HUES48 (cell line): ENCODE results near the gene METTL27.

ENCODE experiments used
- H3K27ac ChIP-seq: one replicate; pipeline ENCODE4 v1.7.0; 2013; ENCODE audit warnings: low read depth, low read length, inconsistent platforms
- H3K27me3 ChIP-seq: 2 replicates; pipeline ENCODE4 v1.6.1; 2013; ENCODE audit warnings: mild to moderate bottlenecking, low read length; ENCODE audit not compliant: control insufficient read depth, insufficient read depth
- H3K36me3 ChIP-seq: 2 replicates; pipeline ENCODE4 v1.6.1; 2013; ENCODE audit warnings: low read length; ENCODE audit not compliant: control insufficient read depth, insufficient read depth
- H3K4me1 ChIP-seq: 2 replicates; pipeline ENCODE4 v1.6.1; 2013; ENCODE audit warnings: mild to moderate bottlenecking, low read length; ENCODE audit not compliant: control insufficient read depth, insufficient read depth
- H3K4me3 ChIP-seq: 2 replicates; pipeline ENCODE4 v1.5.1; 2013; ENCODE audit warnings: mild to moderate bottlenecking, low read depth, low read length
- H3K9ac ChIP-seq: 2 replicates; pipeline ENCODE4 v1.6.1; 2013; ENCODE audit warnings: mild to moderate bottlenecking, low read depth, low read length, moderate library complexity
- H3K9me3 ChIP-seq: 2 replicates; pipeline ENCODE4 v1.6.1; 2013; ENCODE audit warnings: low read length; ENCODE audit not compliant: control insufficient read depth, insufficient read depth

Gene METTL27

DNA sequence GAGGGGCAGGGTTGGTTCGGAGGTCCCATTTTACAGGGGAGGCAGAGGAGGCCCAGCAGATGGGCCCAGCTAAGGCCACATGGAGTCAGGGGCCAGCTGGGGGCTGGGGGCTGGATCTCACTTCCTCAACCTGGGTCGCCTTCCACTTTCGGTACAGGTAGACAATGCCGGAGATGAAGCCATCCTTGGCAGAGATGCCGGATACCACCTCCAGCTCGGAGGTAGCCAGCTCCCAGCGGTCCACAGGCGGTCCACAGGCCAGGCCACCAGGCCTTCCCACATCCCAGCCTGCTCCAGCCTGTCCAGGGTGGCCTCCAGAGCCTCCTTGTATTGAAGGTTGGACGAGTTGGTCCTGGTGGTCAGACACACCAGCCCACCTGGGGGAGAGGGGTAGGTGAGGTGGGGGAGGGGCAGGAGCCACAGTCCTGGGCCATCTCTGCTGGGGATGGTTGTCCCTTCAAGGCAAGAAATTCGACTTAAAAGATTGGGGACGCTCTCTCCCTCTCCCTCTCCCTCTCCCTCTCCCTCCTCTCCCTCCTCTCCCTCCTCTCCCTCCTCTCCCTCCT lies 7.6 kb downstream of the METTL27 start:
- no peak overlapping the region for H3K9ac ChIP-seq
- no peaks in the 10 kb centered on the region for H3K27me3 ChIP-seq
- no peak overlapping the region for H3K27ac ChIP-seq
- H3K36me3 ChIP-seq: no peaks in the 10 kb centered on the region
- H3K4me3 ChIP-seq: no peak overlapping the region
- peaks cover 34% of the 10 kb centered on the region for H3K4me1 ChIP-seq
- H3K9me3 ChIP-seq: no peaks in the 10 kb centered on the region

DNA sequence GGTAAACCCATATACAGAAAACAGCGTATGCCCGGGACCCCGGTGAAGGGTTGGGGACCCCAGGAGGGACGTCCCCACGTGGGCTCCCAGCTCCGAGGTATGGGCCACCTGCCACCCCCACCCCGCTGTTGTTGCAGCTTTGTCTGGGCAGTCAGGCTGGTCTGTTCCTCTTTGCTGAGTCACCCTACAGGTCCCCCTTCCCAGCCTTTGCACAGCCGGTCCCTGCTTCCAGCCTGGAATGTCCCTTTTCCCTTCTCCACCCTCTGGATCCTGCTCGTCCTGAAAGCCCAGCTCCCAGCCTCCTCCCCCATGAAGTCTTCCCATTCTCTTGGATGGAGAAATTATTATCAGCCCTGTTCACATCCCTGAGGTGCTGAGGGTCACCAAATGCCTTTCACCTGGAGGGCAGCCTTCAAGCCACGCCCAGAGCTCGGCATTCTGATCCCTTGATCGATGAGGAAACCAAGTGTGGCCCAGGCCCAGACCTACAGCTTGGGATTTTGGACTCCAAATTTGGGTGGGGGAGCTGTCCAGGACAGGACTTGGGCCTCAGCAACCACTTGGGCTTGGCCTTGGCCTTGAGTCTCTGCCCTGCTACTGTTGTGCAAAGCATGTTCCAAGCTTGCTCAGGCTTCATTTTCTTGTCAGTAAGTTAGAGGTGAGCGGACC lies 8.9 kb downstream of the METTL27 start:
- Histone ChIP-seq H3K27ac (peak overlapping the region; percentile 2), H3K4me3 (no peak overlapping the region), H3K27me3 (no peaks in the 10 kb centered on the region), H3K9me3 (no peaks in the 10 kb centered on the region), H3K9ac (no peak overlapping the region), H3K4me1 (peaks cover 41% of the 10 kb centered on the region), H3K36me3 (no peaks in the 10 kb centered on the region)

DNA sequence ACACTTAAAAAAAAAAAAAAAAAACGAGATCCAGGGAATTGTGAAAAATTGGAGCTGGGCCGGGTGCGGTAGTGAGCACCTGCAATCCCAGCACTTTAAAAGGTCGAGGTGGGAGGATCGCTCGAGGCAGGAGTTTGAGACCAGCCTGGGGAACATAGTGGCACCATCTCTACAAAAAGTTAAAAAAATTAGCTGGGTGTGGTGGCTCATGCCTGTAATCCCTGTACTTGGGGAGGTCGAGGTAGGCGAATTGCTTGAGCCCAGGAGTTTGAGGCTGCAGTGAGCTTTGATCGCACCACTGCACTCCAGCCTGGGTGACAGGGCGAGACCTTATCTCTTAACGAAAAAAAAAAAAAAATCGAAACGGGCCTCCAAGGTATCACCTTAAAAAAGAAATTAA lies 9.5 kb downstream of the METTL27 start:
- H3K27me3 ChIP-seq: no peaks in the 10 kb centered on the region
- H3K4me3 ChIP-seq: no peak overlapping the region
- H3K36me3 ChIP-seq: no peaks in the 10 kb centered on the region
- no peak overlapping the region for H3K27ac ChIP-seq
- H3K9ac ChIP-seq: no peak overlapping the region
- H3K9me3 ChIP-seq: no peaks in the 10 kb centered on the region
- H3K4me1 ChIP-seq: peaks cover 45% of the 10 kb centered on the region

DNA sequence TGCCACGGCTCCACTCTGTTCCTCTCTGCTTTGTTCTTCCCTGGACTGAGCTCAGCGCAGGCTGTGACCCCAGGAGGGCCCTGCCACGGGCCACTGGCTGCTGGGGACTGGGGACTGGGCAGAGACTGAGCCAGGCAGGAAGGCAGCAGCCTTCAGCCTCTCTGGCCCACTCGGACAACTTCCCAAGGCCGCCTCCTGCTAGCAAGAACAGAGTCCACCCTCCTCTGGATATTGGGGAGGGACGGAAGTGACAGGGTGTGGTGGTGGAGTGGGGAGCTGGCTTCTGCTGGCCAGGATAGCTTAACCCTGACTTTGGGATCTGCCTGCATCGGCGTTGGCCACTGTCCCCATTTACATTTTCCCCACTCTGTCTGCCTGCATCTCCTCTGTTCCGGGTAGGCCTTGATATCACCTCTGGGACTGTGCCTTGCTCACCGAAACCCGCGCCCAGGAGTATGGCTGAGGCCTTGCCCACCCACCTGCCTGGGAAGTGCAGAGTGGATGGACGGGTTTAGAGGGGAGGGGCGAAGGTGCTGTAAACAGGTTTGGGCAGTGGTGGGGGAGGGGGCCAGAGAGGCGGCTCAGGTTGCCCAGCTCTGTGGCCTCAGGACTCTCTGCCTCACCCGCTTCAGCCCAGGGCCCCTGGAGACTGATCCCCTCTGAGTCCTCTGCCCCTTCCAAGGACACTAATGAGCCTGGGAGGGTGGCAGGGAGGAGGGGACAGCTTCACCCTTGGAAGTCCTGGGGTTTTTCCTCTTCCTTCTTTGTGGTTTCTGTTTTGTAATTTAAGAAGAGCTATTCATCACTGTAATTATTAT lies 10.3 kb downstream of the METTL27 start:
- H3K4me1 ChIP-seq: peaks cover 52% of the 10 kb centered on the region
- no peaks in the 10 kb centered on the region for H3K9me3 ChIP-seq
- no peaks in the 10 kb centered on the region for H3K36me3 ChIP-seq
- peak overlapping the region; percentile 46; the same call in 1 of the 2 replicates for H3K4me3 ChIP-seq
- H3K9ac ChIP-seq: 0 out of 2 replicates have a peak overlapping the region, but pooled peaks have one; percentile 49
- H3K27ac ChIP-seq: peak overlapping the region; percentile 65
- H3K27me3 ChIP-seq: no peaks in the 10 kb centered on the region

DNA sequence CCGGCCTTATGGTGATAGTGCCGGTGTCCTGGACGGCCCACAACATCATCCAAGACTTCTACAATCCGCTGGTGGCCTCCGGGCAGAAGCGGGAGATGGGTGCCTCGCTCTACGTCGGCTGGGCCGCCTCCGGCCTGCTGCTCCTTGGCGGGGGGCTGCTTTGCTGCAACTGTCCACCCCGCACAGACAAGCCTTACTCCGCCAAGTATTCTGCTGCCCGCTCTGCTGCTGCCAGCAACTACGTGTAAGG lies 10.8 kb downstream of the METTL27 start:
- H3K9me3 ChIP-seq: no peaks in the 10 kb centered on the region
- H3K36me3 ChIP-seq: no peaks in the 10 kb centered on the region
- H3K9ac ChIP-seq: no peak overlapping the region
- H3K4me1 ChIP-seq: peaks cover 52% of the 10 kb centered on the region
- peak overlapping the region; percentile 65 for H3K27ac ChIP-seq
- H3K4me3 ChIP-seq: no peak overlapping the region
- no peaks in the 10 kb centered on the region for H3K27me3 ChIP-seq

DNA sequence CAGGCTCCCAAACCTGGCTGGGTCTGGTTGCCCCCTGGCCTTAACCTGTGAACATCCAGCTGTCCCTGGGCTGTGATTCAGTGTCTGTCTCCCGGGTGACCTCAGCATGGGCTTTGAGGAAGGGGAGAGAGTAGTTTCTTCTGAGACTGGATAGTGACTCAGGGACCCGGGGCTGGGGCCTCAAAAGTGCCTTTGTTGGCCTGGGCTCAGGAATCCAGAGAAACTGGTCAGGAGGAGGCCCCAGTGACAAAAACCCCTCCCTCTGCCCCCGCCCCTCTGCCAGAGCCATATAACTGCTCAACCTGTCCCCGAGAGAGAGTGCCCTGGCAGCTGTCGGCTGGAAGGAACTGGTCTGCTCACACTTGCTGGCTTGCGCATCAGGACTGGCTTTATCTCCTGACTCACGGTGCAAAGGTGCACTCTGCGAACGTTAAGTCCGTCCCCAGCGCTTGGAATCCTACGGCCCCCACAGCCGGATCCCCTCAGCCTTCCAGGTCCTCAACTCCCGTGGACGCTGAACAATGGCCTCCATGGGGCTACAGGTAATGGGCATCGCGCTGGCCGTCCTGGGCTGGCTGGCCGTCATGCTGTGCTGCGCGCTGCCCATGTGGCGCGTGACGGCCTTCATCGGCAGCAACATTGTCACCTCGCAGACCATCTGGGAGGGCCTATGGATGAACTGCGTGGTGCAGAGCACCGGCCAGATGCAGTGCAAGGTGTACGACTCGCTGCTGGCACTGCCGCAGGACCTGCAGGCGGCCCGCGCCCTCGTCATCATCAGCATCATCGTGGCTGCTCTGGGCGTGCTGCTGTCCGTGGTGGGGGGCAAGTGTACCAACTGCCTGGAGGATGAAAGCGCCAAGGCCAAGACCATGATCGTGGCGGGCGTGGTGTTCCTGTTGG lies 11.4 kb downstream of the METTL27 start, which contains the start of gene CLDN4:
Gene CLDN4, plus strand, starts transcription at position 316 of the 903 bp plus-strand sequence. Its CDS starts 206 bp downstream, at position 522.
- 0 out of 2 replicates have a peak within 1 kb of the TSS, but pooled peaks have one; percentile 18 for H3K9ac ChIP-seq
- H3K36me3 ChIP-seq: no peaks in the 10 kb centered on the region
- peak within 1 kb of the TSS; percentile 74 for H3K27ac ChIP-seq
- H3K4me1 ChIP-seq: peaks cover 52% of the 10 kb centered on the region
- H3K4me3 ChIP-seq: peak within 1 kb of the TSS; percentile 39; the same call in 1 of the 2 replicates
- H3K9me3 ChIP-seq: no peaks in the 10 kb centered on the region
- no peaks in the 10 kb centered on the region for H3K27me3 ChIP-seq

DNA sequence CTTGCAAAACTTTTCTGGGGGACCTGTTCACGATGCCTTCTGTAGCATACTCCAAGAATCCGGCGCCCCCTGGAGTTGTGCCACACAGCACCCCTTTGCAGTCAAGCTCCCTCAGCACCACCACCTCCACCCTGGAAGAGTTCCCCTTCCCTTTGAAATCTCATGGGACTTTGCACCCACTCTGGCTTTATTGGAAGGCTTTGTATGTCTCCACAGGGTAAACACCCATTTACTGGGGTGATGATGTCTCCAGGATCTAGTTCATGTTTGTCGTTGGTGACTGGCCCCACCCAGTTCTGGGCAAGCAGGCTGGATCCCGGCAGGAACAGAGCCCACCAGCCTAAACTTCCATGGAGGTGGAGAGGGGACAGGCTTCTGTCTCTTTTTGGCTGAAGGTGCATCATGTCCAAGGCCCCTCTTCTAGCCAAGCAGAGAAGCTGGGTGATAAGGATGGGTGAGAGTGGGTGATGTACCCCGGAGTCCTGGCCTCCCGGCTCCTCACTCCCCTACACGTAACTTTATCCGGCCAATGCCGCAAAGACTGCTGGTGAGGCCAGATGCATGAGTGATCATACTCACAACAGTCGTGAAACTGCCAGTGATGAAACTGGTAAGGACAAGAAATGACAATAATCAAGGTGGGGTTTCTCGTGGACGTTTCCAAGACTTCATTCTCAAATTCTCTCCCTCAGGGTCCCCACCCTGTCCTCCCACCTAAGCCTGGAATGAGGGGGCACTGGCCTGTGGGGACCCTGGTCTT lies 12.2 kb downstream of the METTL27 start:
- H3K27ac ChIP-seq: peak overlapping the region; percentile 74
- no peak overlapping the region for H3K4me3 ChIP-seq
- no peaks in the 10 kb centered on the region for H3K9me3 ChIP-seq

DNA sequence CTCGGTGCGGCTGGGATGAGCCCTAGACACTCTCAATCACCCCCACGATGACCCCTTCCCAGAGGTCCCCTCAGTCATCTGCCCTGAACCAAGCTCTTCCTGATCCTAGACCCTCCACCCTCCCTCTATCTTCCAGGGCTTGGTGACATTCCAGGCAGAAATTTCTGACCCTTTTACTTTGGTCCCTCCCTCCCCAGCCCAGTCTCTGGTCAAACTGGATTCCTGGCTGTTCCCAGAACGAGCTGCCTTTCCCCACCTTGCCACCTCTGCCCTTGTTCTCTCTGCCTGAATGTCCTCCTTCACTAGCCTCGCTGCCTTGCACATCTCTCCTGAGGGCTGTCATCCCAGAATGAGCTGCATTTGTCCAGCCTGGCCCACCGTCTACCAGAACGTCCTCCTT lies 12.8 kb downstream of the METTL27 start:
- Histone ChIP-seq H3K36me3 (no peaks in the 10 kb centered on the region), H3K27ac (peak overlapping the region; percentile 22), H3K4me1 (peaks cover 52% of the 10 kb centered on the region), H3K4me3 (no peak overlapping the region), H3K27me3 (no peaks in the 10 kb centered on the region), H3K9ac (no peak overlapping the region), H3K9me3 (no peaks in the 10 kb centered on the region)

More for the DNA sequence above, 12.2 kb downstream of the METTL27 start:
- H3K27me3 ChIP-seq: no peaks in the 10 kb centered on the region
- no peaks in the 10 kb centered on the region for H3K36me3 ChIP-seq
- H3K9ac ChIP-seq: no peak overlapping the region
- H3K4me1 ChIP-seq: peaks cover 52% of the 10 kb centered on the region

DNA sequence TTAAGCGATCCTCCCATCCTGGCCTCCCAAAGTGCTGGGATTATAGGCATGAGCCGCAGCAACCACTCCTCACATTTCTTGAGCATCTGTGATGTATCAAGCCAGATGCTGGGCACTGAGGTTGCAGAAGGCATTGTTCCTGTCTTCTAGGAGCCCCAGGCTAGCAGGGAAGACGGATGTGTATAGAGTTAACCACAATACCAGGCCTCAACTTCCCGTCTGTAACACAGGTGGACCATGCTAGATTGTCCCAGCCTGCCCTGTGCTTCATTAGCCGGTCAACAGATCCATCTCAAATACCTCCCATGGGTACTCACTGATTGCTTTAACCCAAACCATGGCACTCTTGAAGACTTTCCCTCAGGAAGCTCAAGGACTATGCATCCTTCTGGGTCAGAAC lies 13.3 kb downstream of the METTL27 start:
- H3K4me1 ChIP-seq: peaks cover 52% of the 10 kb centered on the region
- H3K4me3 ChIP-seq: no peak overlapping the region
- no peak overlapping the region for H3K27ac ChIP-seq
- no peaks in the 10 kb centered on the region for H3K9me3 ChIP-seq
- no peaks in the 10 kb centered on the region for H3K36me3 ChIP-seq
- H3K9ac ChIP-seq: no peak overlapping the region
- no peaks in the 10 kb centered on the region for H3K27me3 ChIP-seq
